H1 (cell line): ENCODE results near the gene PPP1R3G. TPM values are rescaled to one million over a fixed set of nuclear protein-coding genes. Genes with fewer than 3 reads are reported as not detected.

Experiments used
- CTCF ChIA-PET: fragments of 300-600 bp; sonication (Branson Sonifier 250); formaldehyde crosslinking; loops from one replicate; lab custom pipeline; 2021; ENCODE audit not compliant: partially characterized antibody; lab: Charles Lee
- POLR2A ChIA-PET: fragments of 300-600 bp; sonication (Branson Sonifier 250); formaldehyde crosslinking; loops from one replicate; lab custom pipeline; 2021; ENCODE audit warnings: inconsistent platforms; ENCODE audit not compliant: partially characterized antibody; lab: Charles Lee
- DNase-seq, 2 experiments: peaks; one replicate each; pipeline versions ENCODE4 v3.0.0 to v3.0.0-alpha.2; 2010 to 2022; ENCODE audit warnings: low spot score in 2 of 2, low read depth in 1 of 2, mixed read lengths in 1 of 2
- FAIRE-seq: peaks from 2 replicates; lab custom pipeline; 2011; peaks lifted over from hg19 to GRCh38; lab: Jason Lieb, UNC
- H2AFZ ChIP-seq: 2 replicates; pipeline ENCODE4 v1.8.1; 2012; ENCODE audit warnings: low read length, inconsistent platforms
- H2AK5ac ChIP-seq: 2 replicates; pipeline ENCODE4 v1.6.1; 2013; ENCODE audit warnings: low read depth, low read length
- H2BK120ac ChIP-seq: replicated peaks from 2 replicates; pipeline ENCODE3; 2013; ENCODE audit warnings: low read depth, low read length, inconsistent platforms
- H2BK12ac ChIP-seq: 2 replicates; pipeline ENCODE4 v1.6.1; 2013; ENCODE audit warnings: low read depth, low read length
- H2BK15ac ChIP-seq: 2 replicates; pipeline ENCODE4 v1.6.1; 2013; ENCODE audit warnings: low read length
- H2BK20ac ChIP-seq: 2 replicates; pipeline ENCODE4 v1.6.1; 2013; ENCODE audit warnings: low read length
- H2BK5ac ChIP-seq: 2 replicates; pipeline ENCODE4 v1.6.1; 2013; ENCODE audit warnings: low read depth, low read length
- H3K14ac ChIP-seq: 2 replicates; pipeline ENCODE4 v1.6.1; 2013; ENCODE audit warnings: inconsistent platforms; ENCODE audit not compliant: insufficient read length
- H3K18ac ChIP-seq: 2 replicates; pipeline ENCODE4 v1.6.1; 2013; ENCODE audit warnings: low read length; ENCODE audit errors: extremely low read depth
- H3K23ac ChIP-seq: 2 replicates; pipeline ENCODE4 v1.6.1; 2013; ENCODE audit warnings: inconsistent platforms; ENCODE audit not compliant: insufficient read length
- H3K23me2 ChIP-seq: 2 replicates; pipeline ENCODE4 v1.6.1; 2013; ENCODE audit warnings: low read depth, low read length
- H3K27ac ChIP-seq: 2 replicates; pipeline ENCODE4 v1.6.1; 2011; ENCODE audit warnings: low read depth, low read length, inconsistent platforms
- H3K27me3 ChIP-seq, 4 experiments: replicated peaks in 1 of 4; 1 replicate in 1 of 4; 2 replicates in 3 of 4; pipeline versions ENCODE4 v1.6.1 to v1.8.1; 2011 to 2013; ENCODE audit warnings: low read length in 3 of 4, mild to moderate bottlenecking in 3 of 4, inconsistent platforms in 2 of 4, mixed read lengths in 2 of 4, moderate library complexity in 1 of 4; ENCODE audit not compliant: control insufficient read depth in 3 of 4, insufficient read depth in 3 of 4; ENCODE audit errors: extremely low read depth in 1 of 4
- H3K36me3 ChIP-seq, 4 experiments: 2 replicates each; pipeline versions ENCODE4 v1.6.1 to v1.8.1; 2011 to 2013; ENCODE audit warnings: mild to moderate bottlenecking in 4 of 4, low read length in 3 of 4, moderate library complexity in 2 of 4, control low read depth in 1 of 4, inconsistent platforms in 1 of 4; ENCODE audit not compliant: insufficient read depth in 4 of 4, control insufficient read depth in 2 of 4
- H3K4ac ChIP-seq: replicated peaks from 2 replicates; pipeline ENCODE3; 2013; ENCODE audit warnings: low read length, low read depth, mixed read lengths, inconsistent platforms; ENCODE audit not compliant: insufficient read length
- H3K4me1 ChIP-seq, 4 experiments: replicated peaks in 1 of 4; 1 replicate in 1 of 4; 2 replicates in 3 of 4; pipeline versions ENCODE4 v1.6.1 to v1.8.1; 2011 to 2013; ENCODE audit warnings: low read length in 3 of 4, inconsistent platforms in 2 of 4, mixed read lengths in 1 of 4; ENCODE audit not compliant: insufficient read depth in 4 of 4, control insufficient read depth in 3 of 4
- H3K4me2 ChIP-seq, 2 experiments: 2 replicates each; pipeline versions ENCODE4 v1.6.1 to v1.8.1; 2011 to 2013; ENCODE audit warnings: low read depth in 2 of 2, low read length in 2 of 2, control low read depth in 1 of 2, inconsistent platforms in 1 of 2, mild to moderate bottlenecking in 1 of 2; ENCODE audit not compliant: insufficient read depth in 1 of 2
- H3K4me3 ChIP-seq, 4 experiments: fragments of 200-600, 300-600 bp in 1 of 4; sonication (generic), shearing (Covaris generic), sonication (Bioruptor Twin) in 1 of 4; 2 replicates each; pipeline versions ENCODE4 v1.5.1 to v1.8.1; 2011 to 2016; ENCODE audit warnings: low read length in 4 of 4, low read depth in 3 of 4, control low read depth in 2 of 4, inconsistent platforms in 2 of 4, mild to moderate bottlenecking in 2 of 4, mixed read lengths in 1 of 4, moderate library complexity in 1 of 4; ENCODE audit not compliant: insufficient read depth in 2 of 4; ENCODE audit errors: extremely low read depth in 1 of 4
- H3K56ac ChIP-seq: replicated peaks from 2 replicates; pipeline ENCODE3; 2013; ENCODE audit warnings: low read depth, mild to moderate bottlenecking, mixed read lengths, low read length, inconsistent platforms; ENCODE audit not compliant: insufficient read length
- H3K79me1 ChIP-seq: 2 replicates; pipeline ENCODE4 v1.6.1; 2013; ENCODE audit warnings: low read depth, low read length, control low read depth
- H3K79me2 ChIP-seq, 2 experiments: 2 replicates each; pipeline versions ENCODE4 v1.6.1 to v1.8.1; 2012 to 2013; ENCODE audit warnings: low read length in 2 of 2, mild to moderate bottlenecking in 2 of 2, inconsistent platforms in 1 of 2; ENCODE audit not compliant: insufficient read depth in 2 of 2, control insufficient read depth in 1 of 2
- H3K9ac ChIP-seq, 4 experiments: replicated peaks in 1 of 4; 1 replicate in 1 of 4; 2 replicates in 3 of 4; pipeline versions ENCODE4 v1.6.1 to v1.8.1; 2011 to 2013; ENCODE audit warnings: low read depth in 3 of 4, low read length in 3 of 4, control low read depth in 2 of 4, mild to moderate bottlenecking in 2 of 4, moderate library complexity in 2 of 4, inconsistent platforms in 1 of 4; ENCODE audit errors: extremely low read depth in 1 of 4
- H3K9me3 ChIP-seq, 2 experiments: 2 replicates each; pipeline versions ENCODE4 v1.6.1 to v1.8.1; 2012 to 2013; ENCODE audit warnings: mild to moderate bottlenecking in 2 of 2, moderate library complexity in 2 of 2, control low read depth in 1 of 2, inconsistent platforms in 1 of 2, low read depth in 1 of 2, low read length in 1 of 2, mixed read lengths in 1 of 2; ENCODE audit not compliant: insufficient read depth in 2 of 2
- H4K20me1 ChIP-seq, 2 experiments: replicated peaks in 1 of 2; 2 replicates each; pipeline versions ENCODE3 to v1.8.1; 2011 to 2013; ENCODE audit warnings: inconsistent platforms in 2 of 2, low read length in 2 of 2, mild to moderate bottlenecking in 1 of 2; ENCODE audit not compliant: insufficient read depth in 2 of 2, control insufficient read depth in 1 of 2
- H4K5ac ChIP-seq: 2 replicates; pipeline ENCODE4 v1.6.1; 2013; ENCODE audit warnings: low read length, low read depth, mixed read lengths, inconsistent platforms; ENCODE audit not compliant: insufficient read length
- H4K8ac ChIP-seq: 2 replicates; pipeline ENCODE4 v1.8.0; 2013; ENCODE audit warnings: mild to moderate bottlenecking, moderate library complexity, low read length, inconsistent platforms; ENCODE audit not compliant: insufficient read depth; ENCODE audit errors: extremely low read depth
- H4K91ac ChIP-seq: replicated peaks from 2 replicates; pipeline ENCODE3; 2013; ENCODE audit warnings: low read length, mixed read lengths, inconsistent platforms; ENCODE audit not compliant: insufficient read length
- NRF1 ChIP-seq: IDR thresholded peaks from 2 replicates; pipeline ENCODE4 v1.6.1; 2011; ENCODE audit warnings: mild to moderate bottlenecking, low read depth, low read length, improper control_type of control experiment
- WGBS, 2 experiments: shearing (Covaris generic) in 1 of 2; methylation state at CpG; one replicate each; pipeline versions ENCODE4 v1.1.6 to v1.1.7; 2013 to 2015; ENCODE audit warnings: low lambda C conversion rate in 2 of 2, mixed read lengths in 2 of 2, inconsistent platforms in 1 of 2, low coverage in 1 of 2, missing lambda C conversion rate in 1 of 2; ENCODE audit not compliant: insufficient replicate concordance in 2 of 2, insufficient coverage in 1 of 2, insufficient read length in 1 of 2; ENCODE audit errors: extremely low coverage in 1 of 2, missing lambda C conversion rate in 1 of 2; 5-methylcytosine and 5-hydroxymethylcytosine counted together
- polyA plus RNA-seq, 7 experiments: library from polyadenylated mRNA; depleted of rRNA in 3 of 7; stranded (reverse) in 5 of 7; unstranded in 2 of 7; fragments of >200 nt in 5 of 7; fragments of 200-250 nt in 2 of 7; gene quantifications; 1 replicate in 5 of 7; 2 replicates in 1 of 7; 4 replicates in 1 of 7; pipeline versions ENCODE4 v1.2.1 to v1.2.3, GENCODE V29; 2011 to 2013; ENCODE audit warnings: missing spikeins in 2 of 7, mixed read lengths in 2 of 7
- total RNA-seq: library from RNA; stranded (reverse); fragmentation: NEBNext Ultra II Directional; extraction: Animal tissue kit (Norgen Biotek cat#: 25700); gene quantifications from 2 replicates; pipeline ENCODE4 v1.2.1, GENCODE V29; 2021

Gene PPP1R3G
- total and polyA plus RNA-seq, 2 of the 8 experiments (the other 6 are each of a cell fraction or from before 2014, with no cell fraction given): 0.03 to 0.09 TPM

- no peak for FAIRE-seq
- TF ChIP-seq NRF1: no peak
These were observed 13.9 kb upstream of the PPP1R3G start for GRCh38 chr6:5071216-5071615.

More at GRCh38 chr6:5071216-5071615, 13.9 kb upstream of the PPP1R3G start:
- Histone ChIP-seq H3K27ac (no peak overlapping the region), H4K8ac (no peak overlapping the region), H3K23ac (no peak overlapping the region), H3K4me1 (no peaks in the 10 kb centered on the region), H2AFZ (no peak overlapping the region), H2BK15ac (no peak overlapping the region), H3K36me3 (no peaks in the 10 kb centered on the region), H3K23me2 (peaks cover 2% of the 10 kb centered on the region; the same call in 1 of the 2 replicates), H2BK5ac (no peak overlapping the region), H2BK120ac (no peak overlapping the region), H3K56ac (no peak overlapping the region), H3K9ac (no peak overlapping the region), H3K4ac (no peak overlapping the region), H3K9me3 (no peaks in the 10 kb centered on the region; a peak in 1 of 4 replicates), H3K79me2 (no peaks in the 10 kb centered on the region), H3K14ac (no peak overlapping the region), H4K91ac (no peak overlapping the region), H2BK20ac (no peak overlapping the region), H3K79me1 (no peaks in the 10 kb centered on the region), H2AK5ac (no peak overlapping the region), H3K18ac (no peak overlapping the region), H3K4me3 (no peak overlapping the region), H3K27me3 (no peaks in the 10 kb centered on the region), H2BK12ac (no peak overlapping the region), H3K4me2 (no peak overlapping the region), H4K20me1 (no peaks in the 10 kb centered on the region), H4K5ac (no peak overlapping the region)
- no peak for DNase-seq
- ChIA-PET POLR2A (no interaction called here), CTCF (interaction anchor here (1.2 kb wide), 1 partner anchor 371 kb away, joined by 3 read pairs; no protein-coding TSS in a partner anchor)
- 89% methylated on average over 2 of the region's 2 CpGs; no CpG with 5 or more reads in 1 of the 2 experiments for WGBS, 2 experiments
